HG03565 (cell line): ENCODE data around the gene SYPL2.

Experiments used
- ATAC-seq: cut with Tn5 transposase; IDR thresholded peaks from one replicate; pipeline ENCODE4 v1.9.1; 2021; ENCODE audit warnings: mild to moderate bottlenecking, moderate library complexity; ENCODE audit not compliant: unreplicated experiment

Gene SYPL2

DNA sequence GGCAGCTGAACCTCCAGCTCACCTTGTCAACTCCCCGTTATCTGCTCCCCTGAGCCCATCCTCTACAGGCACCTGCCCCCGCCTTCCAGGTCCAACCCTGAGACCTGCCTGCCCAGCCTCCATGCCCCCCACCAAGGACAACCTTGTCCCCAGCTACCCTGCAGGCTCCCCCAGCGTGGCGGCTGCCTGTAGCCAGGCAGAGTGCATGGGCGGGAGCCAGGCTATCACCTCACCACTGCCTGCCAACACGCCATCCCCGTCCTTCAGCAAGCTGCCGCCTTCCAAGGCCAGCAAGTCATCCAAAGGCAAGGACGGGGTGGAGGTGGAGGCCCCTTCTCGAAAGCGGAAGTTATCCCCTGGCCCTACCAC, 24.6 kb downstream of the SYPL2 start:
- no peak for ATAC-seq

DNA sequence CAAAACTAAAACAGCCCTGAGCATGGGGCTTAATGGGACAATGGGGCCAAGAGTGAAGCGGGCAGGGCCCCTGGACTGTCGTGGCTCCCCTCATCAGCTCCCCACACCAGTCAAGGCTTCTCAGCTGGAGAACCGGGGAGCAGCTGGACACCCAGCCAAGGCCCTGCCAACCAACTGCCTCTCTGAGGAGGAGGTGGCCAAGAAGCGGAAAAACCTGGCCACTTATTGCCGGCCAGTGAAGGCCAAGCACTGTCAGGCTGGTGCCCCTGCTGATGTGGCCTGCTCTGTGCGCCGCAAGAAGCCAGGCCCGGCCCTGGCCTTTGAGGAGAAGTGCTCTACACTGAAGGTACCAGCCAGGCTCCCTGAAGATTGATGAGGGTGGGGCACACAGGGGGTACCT, 25.0 kb downstream of the SYPL2 start:
- no peak for ATAC-seq

DNA sequence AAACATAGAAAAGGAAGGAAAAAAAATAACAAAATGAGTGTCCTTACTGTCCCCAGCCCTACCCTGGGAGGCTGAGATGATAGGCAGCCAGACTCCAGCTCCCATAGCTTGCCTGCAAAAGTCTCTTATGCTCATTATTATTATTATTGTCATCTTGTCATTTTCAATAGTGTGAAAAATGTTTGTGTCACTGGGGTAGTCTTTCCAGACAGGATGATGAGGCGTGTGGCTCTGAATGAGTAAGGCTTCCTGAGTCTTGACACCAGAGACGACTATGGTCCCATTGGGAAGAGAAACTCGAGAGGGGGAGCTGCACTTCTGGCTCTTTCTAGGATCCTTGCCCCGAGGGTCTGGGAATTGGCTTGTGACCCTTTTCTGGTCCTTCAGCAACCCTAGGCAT, 26.4 kb downstream of the SYPL2 start:
- ATAC-seq = no peak

DNA sequence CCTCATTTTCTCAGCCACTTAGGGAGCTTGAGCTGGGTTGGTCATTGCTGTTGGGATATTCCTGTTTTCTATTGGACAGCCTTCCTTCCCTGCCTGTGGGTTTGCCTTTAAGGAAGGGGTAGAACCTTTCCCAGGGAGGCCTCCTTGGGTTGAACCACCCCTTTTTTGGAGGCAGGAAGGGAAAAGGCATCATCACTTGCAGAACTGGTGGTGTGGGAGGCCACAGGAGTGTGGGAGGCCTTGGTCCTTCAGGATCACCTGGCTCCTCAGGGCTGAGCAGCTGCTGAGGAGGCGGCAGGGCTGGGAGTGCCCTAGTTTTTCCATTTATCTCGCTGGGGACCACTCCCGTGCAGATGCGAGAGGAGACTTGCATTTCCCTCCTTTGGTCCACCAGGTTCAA, 26.9 kb downstream of the SYPL2 start:
- no peak for ATAC-seq

DNA sequence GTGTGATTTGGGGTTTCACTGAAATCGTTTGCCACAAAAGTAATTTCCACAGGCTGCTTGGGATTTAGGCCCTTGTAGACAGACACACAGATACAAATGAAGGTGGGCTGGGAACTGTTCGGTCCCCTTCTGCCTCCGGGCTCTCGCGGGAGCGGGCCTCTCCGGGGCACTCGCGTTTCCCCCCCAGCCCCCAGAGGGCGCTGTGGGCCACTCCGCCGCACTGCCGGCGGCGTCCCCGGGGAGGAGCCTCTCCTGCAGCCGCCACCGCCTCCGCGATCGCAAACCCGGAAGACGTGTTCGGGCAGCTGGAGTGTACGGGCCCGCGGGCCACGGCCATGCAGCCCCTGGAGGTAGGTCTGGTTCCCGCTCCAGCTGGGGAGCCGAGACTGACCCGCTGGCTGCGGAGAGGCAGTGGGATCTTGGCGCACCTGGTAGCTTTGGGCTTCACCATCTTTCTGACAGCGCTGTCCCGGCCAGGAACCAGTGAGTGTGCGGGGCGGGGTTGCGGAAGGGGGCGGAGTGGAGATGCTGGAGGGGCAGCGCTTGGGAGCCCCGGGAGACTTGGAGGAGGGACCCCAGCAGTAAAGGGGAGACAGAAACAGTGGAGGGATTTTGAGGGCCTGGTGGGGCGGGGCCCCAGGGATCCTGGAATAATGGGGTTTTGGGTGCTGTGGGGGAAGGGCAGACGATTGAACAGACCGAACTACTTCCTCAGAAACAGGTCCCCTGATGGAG, 27.6 kb downstream of the SYPL2 start, which contains the start of gene CYB561D1:
Gene CYB561D1 (plus strand): TSS at position 290 of the 735 bp plus-strand sequence. CDS start 46 bp downstream, at position 336.
- peak; percentile 80 for ATAC-seq

DNA sequence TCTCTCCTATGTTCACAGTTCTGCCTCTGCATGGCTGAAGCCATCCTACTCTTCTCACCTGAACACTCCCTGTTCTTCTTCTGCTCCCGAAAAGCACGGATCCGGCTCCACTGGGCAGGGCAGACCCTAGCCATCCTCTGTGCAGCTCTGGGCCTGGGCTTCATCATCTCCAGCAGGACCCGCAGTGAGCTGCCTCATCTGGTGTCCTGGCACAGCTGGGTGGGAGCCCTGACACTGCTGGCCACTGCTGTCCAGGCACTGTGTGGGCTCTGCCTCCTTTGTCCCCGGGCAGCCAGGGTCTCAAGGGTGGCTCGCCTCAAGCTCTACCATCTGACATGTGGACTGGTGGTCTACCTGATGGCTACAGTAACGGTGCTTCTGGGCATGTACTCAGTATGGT, 29.4 kb downstream of the SYPL2 start:
- ATAC-seq = no peak

DNA sequence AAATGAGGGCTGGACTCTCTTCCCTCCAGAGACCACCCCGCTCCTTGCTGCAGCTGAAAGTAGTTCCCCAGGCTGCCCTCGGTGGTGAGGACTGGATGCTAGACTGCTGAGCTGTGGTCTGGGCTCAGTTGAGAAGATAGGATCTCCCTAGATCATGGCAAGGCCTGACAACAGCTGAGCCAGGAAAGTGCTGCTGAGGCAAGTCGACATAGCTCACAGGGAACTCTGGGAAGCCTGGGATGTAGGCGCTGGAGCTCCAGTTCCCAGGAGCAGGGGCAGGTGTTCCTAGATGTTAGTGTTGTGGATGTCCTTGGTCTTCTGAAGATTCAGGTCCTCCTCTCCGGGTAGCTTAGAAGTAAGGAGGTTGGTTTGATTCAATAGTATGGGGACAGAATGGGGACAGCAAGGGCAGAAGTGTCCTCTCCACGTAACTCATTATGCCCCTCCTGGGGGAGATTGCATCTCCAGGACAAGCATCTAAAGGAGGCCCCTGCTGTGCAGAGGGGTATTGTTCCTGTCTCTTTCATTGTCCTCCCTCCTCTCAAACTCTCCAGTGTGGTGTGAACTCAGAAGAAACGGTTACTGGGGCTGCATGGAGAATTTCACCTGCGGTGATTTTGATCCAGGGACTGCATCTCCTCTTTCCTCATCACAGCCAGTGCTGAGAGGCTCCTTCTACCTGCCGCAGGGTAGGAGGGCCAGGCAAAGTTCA, 31.3 kb downstream of the SYPL2 start:
- no peak for ATAC-seq

DNA sequence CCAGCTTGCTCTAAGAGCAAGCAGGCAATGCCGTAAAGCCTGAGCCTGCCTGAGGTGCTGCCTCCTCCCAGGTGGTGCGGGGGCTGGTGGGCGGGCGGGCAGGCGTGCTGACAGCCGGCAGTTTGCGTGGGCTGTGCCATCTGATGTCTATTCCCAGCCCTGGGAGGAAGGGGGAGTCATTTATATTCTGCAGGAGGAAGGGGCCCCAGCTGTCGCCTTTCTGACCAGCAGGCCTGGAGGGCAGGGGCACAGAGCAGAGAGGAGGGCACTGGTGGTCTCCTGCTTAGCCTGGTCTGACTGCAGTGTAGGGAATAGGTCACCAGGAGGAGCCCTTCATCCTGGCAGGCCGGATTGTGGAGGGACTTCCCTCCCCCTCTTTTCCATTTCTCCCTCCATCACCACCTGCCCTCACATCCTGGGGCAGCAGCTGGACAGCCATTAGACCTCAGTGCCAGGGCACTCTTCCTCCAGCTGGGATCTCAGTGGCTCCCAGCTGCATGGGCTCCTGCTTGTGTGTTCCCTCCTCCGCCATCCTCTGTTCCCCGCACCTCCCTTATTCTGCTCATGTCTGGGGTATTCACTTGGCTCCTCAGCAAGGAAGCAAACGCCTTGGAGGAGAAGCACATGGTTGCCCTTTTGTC, 31.9 kb downstream of the SYPL2 start:
- ATAC-seq = no peak

DNA sequence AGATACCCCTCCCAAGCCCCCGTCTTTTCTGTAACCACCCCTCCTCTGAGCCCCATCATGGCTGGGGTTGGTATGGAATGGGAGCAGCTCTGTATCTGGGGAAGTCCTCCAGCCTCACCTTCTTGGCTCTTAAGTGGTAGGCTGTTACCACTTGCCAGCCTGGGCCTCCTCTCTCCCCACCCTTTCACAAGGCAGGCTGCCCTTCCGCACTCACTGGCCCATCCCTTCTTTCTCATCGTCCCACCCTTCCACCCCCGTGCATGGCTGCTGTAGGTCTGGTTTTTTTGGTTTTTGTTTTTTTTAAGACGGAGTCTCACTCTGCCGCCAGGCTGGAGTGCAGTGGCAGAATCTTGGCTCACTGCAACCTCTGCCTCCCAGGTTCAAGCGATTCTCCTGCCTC, 32.7 kb downstream of the SYPL2 start:
- no peak for ATAC-seq

DNA sequence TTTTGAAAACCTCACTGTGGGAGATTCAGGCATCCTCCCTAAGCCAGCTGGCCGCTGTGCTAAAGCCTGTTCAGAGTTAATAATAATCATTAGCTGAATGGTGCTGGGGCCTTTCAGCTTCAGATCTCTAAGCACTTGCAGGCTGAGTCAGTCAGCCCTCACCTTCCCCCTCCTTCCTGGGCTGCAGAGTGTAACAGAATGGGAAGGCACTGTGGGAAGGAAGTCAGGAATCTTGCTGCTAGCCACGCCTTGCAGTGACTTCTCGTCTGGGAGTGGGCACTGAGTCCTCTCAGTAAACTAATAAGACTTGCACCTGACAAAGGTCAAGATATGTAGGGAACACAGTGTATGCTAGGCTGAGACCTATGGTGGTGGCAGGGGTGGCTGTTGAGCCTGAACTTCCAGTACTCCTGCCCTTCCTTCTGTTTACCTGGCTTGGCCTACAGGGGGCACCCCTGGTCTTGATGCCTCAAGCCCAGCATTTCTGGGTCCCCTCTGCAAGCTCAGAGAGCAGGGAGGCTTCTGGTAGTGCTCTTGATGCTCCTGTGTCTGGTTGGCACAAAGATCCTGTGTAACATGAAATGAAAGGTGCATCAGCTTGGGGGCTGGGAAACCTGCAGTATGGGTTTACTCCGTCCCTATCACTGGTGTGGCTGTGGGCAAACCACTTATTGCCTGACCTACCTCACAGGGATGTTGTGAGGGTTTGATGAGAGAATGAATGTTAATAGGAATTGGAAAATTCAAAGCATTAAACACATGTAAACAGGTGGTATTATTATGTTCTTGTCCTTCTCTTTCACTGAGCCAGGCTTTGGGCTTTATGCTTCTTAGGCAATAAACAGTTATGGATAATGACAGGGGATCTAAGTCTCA, 33.6 kb downstream of the SYPL2 start:
- ATAC-seq = no peak

DNA sequence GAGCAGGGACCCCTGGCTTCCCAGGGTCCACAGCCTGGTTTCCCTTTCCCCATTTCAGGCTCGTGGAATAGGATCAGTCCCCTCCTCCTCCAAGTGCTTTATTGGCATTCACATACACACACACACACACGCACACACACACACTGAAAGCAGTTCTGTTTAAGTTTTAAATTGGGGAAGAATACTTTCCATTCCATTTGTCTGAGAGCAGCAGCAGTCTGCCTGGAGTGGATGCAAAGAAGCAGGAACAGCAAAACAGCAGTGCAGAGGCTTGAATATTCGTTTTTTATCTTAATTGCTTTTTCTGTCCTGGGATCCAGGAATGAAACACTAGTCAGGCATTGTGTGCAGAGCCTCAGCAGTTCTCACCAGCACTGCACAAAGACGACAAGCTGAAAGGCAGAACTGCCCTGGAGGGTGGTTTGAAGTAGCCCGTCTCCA, 34.6 kb downstream of the SYPL2 start:
- ATAC-seq = no peak

DNA sequence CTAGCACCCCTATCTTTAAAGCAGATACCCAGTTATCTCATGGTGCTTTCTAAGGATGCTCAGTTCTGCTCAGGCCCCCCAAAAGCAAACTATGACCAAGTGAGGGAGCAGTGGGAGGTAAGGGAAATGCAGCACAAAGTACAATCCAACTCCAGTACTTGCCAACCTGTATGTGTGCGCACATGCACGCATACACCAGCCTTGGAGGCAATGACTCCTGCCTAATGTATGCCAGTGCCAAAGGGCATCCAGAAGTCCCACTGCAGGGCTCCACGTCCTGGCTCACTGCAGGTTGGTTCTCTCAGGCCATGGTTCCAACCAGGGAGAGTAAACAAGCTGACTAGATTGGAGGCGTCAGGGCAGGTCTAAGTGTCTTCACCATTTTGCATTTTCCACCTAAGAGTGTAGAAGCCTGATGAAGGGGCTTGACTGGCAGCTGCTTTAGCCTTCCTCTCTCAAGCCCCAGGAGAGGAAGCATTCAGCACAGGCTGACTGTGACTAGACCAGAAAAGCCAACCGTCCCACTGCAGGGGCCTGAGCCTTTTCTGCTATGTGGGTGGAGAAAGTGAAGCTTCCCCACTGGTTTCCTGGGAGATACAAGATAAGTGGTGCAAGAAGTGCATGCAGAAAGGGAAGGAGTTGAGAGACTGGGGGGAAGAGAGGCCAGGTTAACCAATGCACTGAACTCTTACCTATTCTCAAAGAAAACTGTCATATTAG, 35.5 kb downstream of the SYPL2 start:
- no peak for ATAC-seq

DNA sequence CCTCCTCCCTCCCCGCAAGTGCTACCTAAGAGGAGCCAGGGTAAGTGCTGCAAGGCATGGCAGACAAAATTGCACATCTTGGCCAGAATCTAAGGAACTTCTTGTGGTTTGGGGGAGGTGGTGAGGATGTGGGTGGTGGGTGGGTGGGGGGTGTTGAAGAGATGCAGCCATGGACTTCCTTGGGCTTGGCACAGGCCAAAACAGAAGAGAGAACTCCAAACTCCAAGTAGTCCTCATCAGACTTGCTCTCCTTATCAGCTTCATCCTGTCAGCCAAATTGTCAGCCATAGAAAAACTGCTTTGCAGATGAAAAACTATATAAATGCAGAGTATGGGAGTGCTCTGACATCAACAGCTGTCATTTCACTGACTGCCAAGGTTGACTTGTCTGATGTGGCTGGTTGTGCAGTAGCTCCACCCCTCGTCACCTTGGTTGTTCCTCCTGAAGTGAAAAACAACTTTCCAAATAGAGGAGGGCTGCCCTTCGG, 36.1 kb downstream of the SYPL2 start:
- ATAC-seq = no peak

DNA sequence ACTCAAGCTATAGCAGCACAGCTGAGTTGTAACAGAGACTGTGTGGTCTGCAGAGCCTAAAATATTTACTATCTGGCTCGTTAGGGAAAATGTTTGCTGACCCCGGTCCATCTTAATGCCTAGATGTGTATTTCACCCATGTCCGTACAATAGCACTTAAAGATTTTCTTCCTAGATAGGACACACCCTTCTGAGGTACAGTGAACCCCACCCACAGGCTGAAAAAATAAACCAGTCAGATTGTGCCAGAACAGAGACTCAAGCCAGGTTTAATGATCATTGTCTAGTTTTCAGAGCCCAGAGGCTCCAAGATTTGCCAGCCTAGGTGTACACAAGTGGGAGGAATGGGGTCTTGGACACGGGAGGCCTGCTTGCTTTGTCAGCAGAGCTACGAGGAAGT, 37.6 kb downstream of the SYPL2 start:
- no peak for ATAC-seq

DNA sequence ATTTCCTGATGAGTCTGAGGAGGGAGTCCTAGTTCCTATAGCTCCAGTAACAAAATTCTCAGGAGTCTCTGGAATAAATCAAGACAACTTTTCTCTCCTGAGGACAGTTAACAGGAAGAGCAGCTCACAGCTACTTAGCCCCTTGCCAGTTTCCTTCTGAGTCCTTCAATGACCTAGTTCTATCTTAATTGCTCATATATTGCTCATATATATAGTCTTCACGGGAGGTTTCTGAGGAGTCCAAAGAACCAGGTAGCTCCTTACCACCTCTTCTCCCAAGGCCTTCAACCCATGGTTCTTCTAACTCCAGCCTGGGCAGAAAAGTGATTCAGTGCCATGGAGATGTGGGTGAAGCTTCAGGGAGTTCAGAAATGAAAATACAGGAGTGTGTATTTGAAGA, 38.6 kb downstream of the SYPL2 start:
- ATAC-seq = no peak

DNA sequence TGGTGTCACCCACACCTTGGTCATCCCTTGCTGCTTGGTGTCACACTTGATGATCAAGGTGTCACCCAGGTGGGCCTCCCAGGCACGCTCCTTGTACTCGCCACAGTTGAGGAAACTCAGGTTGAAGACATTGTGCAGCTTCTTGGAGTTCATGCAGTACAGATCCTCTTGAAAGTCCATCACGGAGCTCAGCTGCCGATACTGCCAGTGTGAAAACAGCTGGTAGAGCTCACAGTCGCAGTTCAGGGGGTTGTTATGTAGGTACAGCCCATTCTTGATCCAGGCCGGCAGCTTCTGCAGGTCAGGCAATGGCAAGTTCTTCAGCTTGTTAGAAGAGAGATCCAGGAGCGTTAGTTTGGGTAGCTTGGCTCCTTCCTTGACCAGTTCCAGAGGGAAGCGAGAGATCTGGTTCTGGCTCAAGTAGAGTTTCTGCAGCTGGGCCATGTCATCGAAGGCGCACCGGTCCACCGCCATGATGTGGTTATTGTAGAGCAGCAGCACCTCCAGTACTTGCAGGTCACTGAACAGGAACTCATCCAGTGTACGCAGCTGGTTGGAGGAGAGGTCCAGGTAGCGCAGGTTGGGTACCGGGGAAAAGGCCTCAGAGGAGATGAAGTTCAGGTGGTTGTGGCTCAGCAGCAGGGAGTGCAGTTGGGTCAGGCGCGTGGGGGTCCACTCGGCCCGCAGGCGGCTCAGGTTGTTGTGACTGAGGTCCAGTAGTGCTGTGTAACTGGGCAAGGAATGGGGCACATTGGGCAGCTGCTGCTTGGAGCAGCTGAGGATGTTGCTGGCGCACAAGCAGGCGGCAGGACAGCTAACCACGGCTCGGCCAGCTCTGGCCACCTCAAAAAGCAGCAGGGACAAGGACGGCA, 41.9 kb downstream of the SYPL2 start:
- ATAC-seq = no peak

DNA sequence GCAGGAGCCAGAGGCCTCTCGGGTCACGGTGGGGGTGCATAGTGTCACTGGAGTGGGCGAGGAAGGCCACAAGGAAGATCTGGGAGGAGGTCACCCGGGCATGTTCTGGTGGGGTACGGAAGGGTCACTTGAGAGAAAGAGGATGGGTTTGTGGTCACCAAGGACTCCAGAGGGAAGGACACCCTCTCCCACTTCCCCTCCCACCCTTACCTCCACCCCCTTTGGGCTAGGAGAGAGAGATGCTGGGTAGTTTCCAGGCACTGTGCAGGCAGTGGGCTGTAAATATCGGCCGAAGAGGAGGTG, 42.5 kb downstream of the SYPL2 start:
- no peak for ATAC-seq

DNA sequence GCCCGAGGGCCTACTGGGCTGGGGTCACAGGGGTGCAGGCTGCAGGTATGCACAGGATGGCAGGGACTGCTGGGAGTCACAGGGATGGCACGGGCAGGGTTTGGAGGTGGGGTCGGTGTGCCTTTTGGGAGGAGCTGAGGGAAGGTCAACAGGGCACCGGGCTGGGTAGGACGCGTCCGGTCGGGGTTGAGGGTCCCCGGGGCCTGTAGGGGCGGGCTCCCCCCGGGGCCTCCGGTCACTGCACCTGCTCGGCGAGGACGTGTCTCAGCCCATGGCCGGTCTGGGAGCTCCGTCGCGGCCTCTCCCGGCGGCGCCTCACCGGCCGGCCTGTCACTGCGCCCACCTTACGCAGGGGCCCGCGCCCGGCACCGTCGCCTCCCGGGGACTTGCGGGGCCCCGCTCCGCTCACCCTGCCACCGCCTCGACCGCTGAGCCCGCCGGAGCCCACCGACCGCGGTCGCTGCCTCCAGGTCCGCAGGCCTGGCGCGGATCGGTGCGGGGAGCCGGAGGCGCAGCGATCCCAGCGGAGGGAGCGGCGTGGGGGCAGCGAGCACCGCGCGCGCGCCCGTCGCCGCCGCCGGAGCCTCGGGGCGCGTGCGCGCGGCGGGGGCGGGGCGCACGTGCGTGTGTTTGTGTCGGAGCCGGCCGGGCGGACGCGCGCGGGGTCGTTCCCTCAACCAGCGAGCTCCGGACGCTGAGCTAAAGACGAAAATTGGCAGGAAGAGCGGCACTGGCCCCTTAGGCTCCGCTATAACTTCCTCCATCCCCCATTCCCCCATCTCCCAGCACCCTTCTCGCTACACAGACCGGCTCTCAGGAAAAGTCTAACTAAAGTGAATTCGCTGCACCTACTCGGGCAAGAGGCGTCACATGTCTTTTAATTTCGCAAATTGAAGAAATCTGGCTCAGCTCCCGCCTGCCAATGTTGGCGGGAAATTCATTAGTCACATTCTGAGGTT, 43.1 kb downstream of the SYPL2 start, which contains the start of gene AMIGO1:
Gene AMIGO1 (minus strand): TSS at position 552 of the 959 bp plus-strand sequence. CDS start 815 bp downstream, outside the sequence.
- no peak for ATAC-seq
